ENCODE results near the gene CYP4F12. TPM values are rescaled to one million over a fixed set of nuclear protein-coding genes. Genes with fewer than 3 reads are reported as not detected.

The CYP4F12 gene
- total and polyA plus RNA-seq, 2 experiments from 2014 or later: not detected

DNA sequence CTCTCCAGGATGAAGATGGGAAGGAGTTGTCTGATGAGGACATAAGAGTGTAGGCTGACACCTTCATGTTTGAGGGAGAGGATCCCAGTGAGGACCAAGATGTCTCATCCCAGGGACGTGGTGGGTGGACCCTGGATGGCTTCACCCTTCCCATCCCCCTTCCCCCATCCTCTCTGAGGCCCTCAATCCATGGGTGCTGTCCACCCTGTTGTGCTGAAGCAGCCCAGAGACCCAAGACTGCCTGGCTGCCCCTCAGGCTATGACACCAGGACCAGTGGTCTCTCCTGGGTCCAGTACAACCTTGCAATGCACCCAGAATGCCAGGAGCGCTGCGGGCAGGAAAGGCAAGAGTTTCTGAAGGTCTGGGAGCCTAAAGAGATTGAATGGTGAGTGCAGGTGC, 3.4 kb upstream of the CYP4F12 start:
- ATAC-seq: no peak
- H3K4me3 ChIP-seq: no peak overlapping the region
- H3K36me3 Mint-ChIP-seq (ENCODE audit: low read depth): peaks cover 17% of the 10 kb centered on the region
- DNase-seq (ENCODE audit: low spot score): no peak
- no peaks in the 10 kb centered on the region for H4K20me1 ChIP-seq (replicated peaks; ENCODE audit: insufficient read depth)
- H3K36me3 ChIP-seq (ENCODE audit: insufficient read depth): peaks cover 7% of the 10 kb centered on the region; the same call in 1 of the 2 replicates
- H3K4me1 Mint-ChIP-seq: no peaks in the 10 kb centered on the region
- no peaks in the 10 kb centered on the region for H3K27me3 Mint-ChIP-seq (ENCODE audit: insufficient read depth, low read depth, poor library complexity)
- no peaks in the 10 kb centered on the region for H3K4me1 ChIP-seq (ENCODE audit: insufficient read depth)
- no peaks in the 10 kb centered on the region for H3K9me2 ChIP-seq (ENCODE audit: insufficient read depth)
- no peak overlapping the region for H2AFZ ChIP-seq
- no peaks in the 10 kb centered on the region for H3F3A ChIP-seq (replicated peaks; ENCODE audit: low read depth)
- no peak overlapping the region for H3K27ac ChIP-seq (ENCODE audit: low read depth)
- no peak for TF ChIP-seq NANOG (IDR thresholded peaks at IDR 0.05; ENCODE audit: borderline replicate concordance)
- TF ChIP-seq, protein P1, sequence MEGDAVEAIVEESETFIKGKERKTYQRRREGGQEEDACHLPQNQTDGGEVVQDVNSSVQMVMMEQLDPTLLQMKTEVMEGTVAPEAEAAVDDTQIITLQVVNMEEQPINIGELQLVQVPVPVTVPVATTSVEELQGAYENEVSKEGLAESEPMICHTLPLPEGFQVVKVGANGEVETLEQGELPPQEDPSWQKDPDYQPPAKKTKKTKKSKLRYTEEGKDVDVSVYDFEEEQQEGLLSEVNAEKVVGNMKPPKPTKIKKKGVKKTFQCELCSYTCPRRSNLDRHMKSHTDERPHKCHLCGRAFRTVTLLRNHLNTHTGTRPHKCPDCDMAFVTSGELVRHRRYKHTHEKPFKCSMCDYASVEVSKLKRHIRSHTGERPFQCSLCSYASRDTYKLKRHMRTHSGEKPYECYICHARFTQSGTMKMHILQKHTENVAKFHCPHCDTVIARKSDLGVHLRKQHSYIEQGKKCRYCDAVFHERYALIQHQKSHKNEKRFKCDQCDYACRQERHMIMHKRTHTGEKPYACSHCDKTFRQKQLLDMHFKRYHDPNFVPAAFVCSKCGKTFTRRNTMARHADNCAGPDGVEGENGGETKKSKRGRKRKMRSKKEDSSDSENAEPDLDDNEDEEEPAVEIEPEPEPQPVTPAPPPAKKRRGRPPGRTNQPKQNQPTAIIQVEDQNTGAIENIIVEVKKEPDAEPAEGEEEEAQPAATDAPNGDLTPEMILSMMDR (conservative IDR thresholded peaks at IDR 0.05; ENCODE audit: low read depth in 2 of 2): no peak
- no peaks in the 10 kb centered on the region for H3K27me3 ChIP-seq (ENCODE audit: insufficient read depth)
- peaks cover 3% of the 10 kb centered on the region for H3K9me3 Mint-ChIP-seq
- H3K79me2 ChIP-seq (replicated peaks; ENCODE audit: insufficient read depth): no peaks in the 10 kb centered on the region
- no peak overlapping the region for H3K4me2 ChIP-seq
- H3K4me3 Mint-ChIP-seq: no peak overlapping the region
- no peak overlapping the region for H3K27ac Mint-ChIP-seq

DNA sequence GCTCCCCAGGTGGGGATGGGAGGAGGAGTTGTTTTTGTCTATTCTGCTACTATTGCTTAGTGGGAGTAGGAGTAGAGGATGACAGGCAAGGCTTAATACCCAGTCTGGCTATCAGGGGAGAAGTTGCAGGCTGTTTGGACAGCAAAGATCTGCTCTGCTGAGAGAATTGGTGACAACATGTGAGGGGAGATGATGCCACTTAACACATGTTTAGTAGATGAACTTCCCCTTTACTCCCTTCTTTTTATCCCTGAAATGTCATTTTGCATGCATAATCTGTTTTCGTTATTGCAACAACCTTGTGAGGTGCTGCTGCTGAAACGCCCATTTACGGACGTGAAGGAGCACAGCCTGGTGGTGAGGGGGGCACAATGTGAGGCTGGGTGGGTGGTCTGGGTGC, 3.0 kb upstream of the CYP4F12 start:
- Histone ChIP-seq H2AFZ (no peak overlapping the region), H4K20me1 (replicated peaks; ENCODE audit: insufficient read depth) (no peaks in the 10 kb centered on the region), H3K4me2 (no peak overlapping the region), H3F3A (replicated peaks; ENCODE audit: low read depth) (no peaks in the 10 kb centered on the region), H3K36me3 (ENCODE audit: insufficient read depth) (peaks cover 7% of the 10 kb centered on the region; the same call in 1 of the 2 replicates), H3K27me3 (ENCODE audit: insufficient read depth) (no peaks in the 10 kb centered on the region), H3K9me2 (ENCODE audit: insufficient read depth) (no peaks in the 10 kb centered on the region), H3K79me2 (replicated peaks; ENCODE audit: insufficient read depth) (no peaks in the 10 kb centered on the region), H3K4me3 (no peak overlapping the region), H3K4me1 (ENCODE audit: insufficient read depth) (no peaks in the 10 kb centered on the region), H3K27ac (ENCODE audit: low read depth) (no peak overlapping the region)
- DNase-seq (ENCODE audit: low spot score) (no peak), ATAC-seq (no peak)
- H3K27me3 Mint-ChIP-seq (ENCODE audit: insufficient read depth, low read depth, poor library complexity): no peaks in the 10 kb centered on the region
- peaks cover 7% of the 10 kb centered on the region for H3K9me3 Mint-ChIP-seq
- no peak overlapping the region for H3K27ac Mint-ChIP-seq
- H3K4me3 Mint-ChIP-seq: no peak overlapping the region
- TF ChIP-seq EZH2 (IDR thresholded peaks at IDR 0.05; ENCODE audit: low read depth, unreplicated experiment) (no peak), POLR2AphosphoS5 (IDR thresholded peaks at IDR 0.05; ENCODE audit: low read depth) (no peak), EZH2phosphoT487 (IDR thresholded peaks at IDR 0.05; ENCODE audit: unreplicated experiment) (no peak), CREB1 (CRISPR knock-in tag; IDR thresholded peaks at IDR 0.05; ENCODE audit: low read depth) (no peak), ZNF114 (CRISPR knock-in tag; IDR thresholded peaks at IDR 0.05) (no peak), JUNB (IDR thresholded peaks at IDR 0.05; ENCODE audit: unreplicated experiment) (no peak)
- H3K36me3 Mint-ChIP-seq (ENCODE audit: low read depth): peaks cover 17% of the 10 kb centered on the region
- H3K4me1 Mint-ChIP-seq: no peaks in the 10 kb centered on the region

DNA sequence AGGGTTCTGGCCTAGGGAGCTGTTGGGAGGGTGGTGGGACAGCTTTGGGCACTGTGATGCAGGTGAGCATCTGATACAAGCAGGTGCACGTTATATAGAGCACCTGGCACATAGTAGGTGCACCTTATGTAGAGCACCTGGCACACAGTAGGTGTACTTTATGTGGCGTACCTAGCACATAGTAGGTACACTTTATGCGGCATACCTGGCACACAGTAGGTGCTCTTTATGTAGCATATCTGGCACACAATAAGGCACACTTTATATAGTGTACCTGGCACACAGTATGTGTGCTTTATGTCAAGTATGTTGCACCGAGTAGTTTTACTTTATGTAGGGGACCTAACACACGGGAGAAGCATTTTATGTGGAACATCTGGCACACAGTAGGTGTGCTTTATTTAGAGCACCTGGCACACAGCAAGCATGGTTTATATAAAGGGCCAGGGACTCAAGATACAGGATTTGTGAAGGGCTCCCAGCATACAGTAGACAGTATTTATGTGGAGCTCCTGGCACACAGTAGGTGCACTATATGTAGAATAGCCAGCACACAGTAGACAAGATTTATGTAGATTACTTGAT, 1.6 kb upstream of the CYP4F12 start:
- Mint-ChIP-seq H3K4me3 (no peak overlapping the region), H3K9me3 (peaks cover 21% of the 10 kb centered on the region), H3K36me3 (ENCODE audit: low read depth) (peaks cover 8% of the 10 kb centered on the region), H3K4me1 (no peaks in the 10 kb centered on the region), H3K27ac (no peak overlapping the region), H3K27me3 (ENCODE audit: insufficient read depth, low read depth, poor library complexity) (no peaks in the 10 kb centered on the region)
- no peaks in the 10 kb centered on the region for H3K4me1 ChIP-seq (ENCODE audit: insufficient read depth)
- H2AFZ ChIP-seq: no peak overlapping the region
- H3K27me3 ChIP-seq (ENCODE audit: insufficient read depth): no peaks in the 10 kb centered on the region
- peaks cover 7% of the 10 kb centered on the region; the same call in 1 of the 2 replicates for H3K36me3 ChIP-seq (ENCODE audit: insufficient read depth)
- ATAC-seq: no peak
- no peak overlapping the region for H3K4me3 ChIP-seq
- H4K20me1 ChIP-seq (replicated peaks; ENCODE audit: insufficient read depth): no peaks in the 10 kb centered on the region
- H3K79me2 ChIP-seq (replicated peaks; ENCODE audit: insufficient read depth): no peaks in the 10 kb centered on the region
- no peak overlapping the region for H3K4me2 ChIP-seq
- H3K27ac ChIP-seq (ENCODE audit: low read depth): no peak overlapping the region
- no peaks in the 10 kb centered on the region for H3F3A ChIP-seq (replicated peaks; ENCODE audit: low read depth)
- DNase-seq (ENCODE audit: low spot score): no peak
- no peaks in the 10 kb centered on the region for H3K9me2 ChIP-seq (ENCODE audit: insufficient read depth)
- TF ChIP-seq, protein P2, sequence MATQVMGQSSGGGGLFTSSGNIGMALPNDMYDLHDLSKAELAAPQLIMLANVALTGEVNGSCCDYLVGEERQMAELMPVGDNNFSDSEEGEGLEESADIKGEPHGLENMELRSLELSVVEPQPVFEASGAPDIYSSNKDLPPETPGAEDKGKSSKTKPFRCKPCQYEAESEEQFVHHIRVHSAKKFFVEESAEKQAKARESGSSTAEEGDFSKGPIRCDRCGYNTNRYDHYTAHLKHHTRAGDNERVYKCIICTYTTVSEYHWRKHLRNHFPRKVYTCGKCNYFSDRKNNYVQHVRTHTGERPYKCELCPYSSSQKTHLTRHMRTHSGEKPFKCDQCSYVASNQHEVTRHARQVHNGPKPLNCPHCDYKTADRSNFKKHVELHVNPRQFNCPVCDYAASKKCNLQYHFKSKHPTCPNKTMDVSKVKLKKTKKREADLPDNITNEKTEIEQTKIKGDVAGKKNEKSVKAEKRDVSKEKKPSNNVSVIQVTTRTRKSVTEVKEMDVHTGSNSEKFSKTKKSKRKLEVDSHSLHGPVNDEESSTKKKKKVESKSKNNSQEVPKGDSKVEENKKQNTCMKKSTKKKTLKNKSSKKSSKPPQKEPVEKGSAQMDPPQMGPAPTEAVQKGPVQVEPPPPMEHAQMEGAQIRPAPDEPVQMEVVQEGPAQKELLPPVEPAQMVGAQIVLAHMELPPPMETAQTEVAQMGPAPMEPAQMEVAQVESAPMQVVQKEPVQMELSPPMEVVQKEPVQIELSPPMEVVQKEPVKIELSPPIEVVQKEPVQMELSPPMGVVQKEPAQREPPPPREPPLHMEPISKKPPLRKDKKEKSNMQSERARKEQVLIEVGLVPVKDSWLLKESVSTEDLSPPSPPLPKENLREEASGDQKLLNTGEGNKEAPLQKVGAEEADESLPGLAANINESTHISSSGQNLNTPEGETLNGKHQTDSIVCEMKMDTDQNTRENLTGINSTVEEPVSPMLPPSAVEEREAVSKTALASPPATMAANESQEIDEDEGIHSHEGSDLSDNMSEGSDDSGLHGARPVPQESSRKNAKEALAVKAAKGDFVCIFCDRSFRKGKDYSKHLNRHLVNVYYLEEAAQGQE (IDR thresholded peaks at IDR 0.05; ENCODE audit: unreplicated experiment): no peak
